ENCODE measurements around the gene POLD2. TPM values are rescaled to one million over a fixed set of nuclear protein-coding genes. Genes with fewer than 3 reads are reported as not detected.

POLD2 gene
- total and polyA plus RNA-seq, 2 of the 8 experiments (the other 6 are each of a cell fraction or from before 2014, with no cell fraction given), result 148 to 214 TPM

DNA sequence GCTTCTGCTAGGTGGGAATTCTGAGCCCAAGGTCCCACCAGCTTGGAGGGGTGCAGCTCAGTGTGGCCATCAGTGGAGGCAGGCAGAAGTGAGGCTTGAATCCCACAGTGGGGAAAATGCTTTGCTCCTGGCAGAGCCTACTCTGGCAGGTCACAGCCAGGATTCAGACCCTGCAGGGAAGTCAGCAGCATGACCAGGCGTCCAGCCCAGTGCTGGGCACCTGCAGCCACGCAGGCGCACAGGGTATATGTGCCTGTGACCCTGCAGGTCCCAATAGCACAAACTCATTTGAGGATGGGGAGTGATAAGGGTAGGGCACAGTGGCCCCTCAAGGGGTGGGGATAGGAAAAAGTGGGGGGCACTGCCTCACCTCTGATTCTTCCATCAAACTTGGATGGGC is 27.6 kb downstream of the POLD2 start (continued):
- TF ChIP-seq NRF1 (IDR thresholded peaks at IDR 0.05; ENCODE audit: low read depth, low read length), result no peak
- TF ChIP-seq NANOG (IDR thresholded peaks at IDR 0.05; ENCODE audit: insufficient read depth, low read depth, low read length, poor library complexity, severe bottlenecking), result no peak
- no peak for TF ChIP-seq HDAC2 (IDR thresholded peaks at IDR 0.05; ENCODE audit: borderline replicate concordance in 1 of 2, low read depth in 2 of 2, low read length in 2 of 2)

Measured in H1 (cell line).